Stimulated activated CD8-positive, alpha-beta memory T cell treated with anti-CD3 and anti-CD28 coated beads, Interleukin-12 subunit alpha, Interleukin-12 subunit beta, amount 100 ng/mL, for 24 hours (primary cell): ENCODE results near the gene IRAK3.
"Not testable (repeated sequence)": the region's sequence is repeated elsewhere in the genome, so short reads cannot be mapped to it uniquely, and the experiment has no call there.

ENCODE experiments used
- DNase-seq: peaks from one replicate; pipeline ENCODE4 v3.0.0-alpha.2; 2020; ENCODE audit errors: extremely low read depth

Gene IRAK3

GRCh38 chr12:66258011-66258410 is 69.0 kb downstream of the IRAK3 start:
- DNase-seq, result no peak

GRCh38 chr12:66262737-66263136 is 73.7 kb downstream of the IRAK3 start:
- no peak for DNase-seq

GRCh38 chr12:66268562-66268961 is 79.5 kb downstream of the IRAK3 start:
- DNase-seq, result no peak

- no peak for DNase-seq
Measured at GRCh38 chr12:66269142-66269541, 80.1 kb downstream of the IRAK3 start.

- DNase-seq, result no peak
Measured at GRCh38 chr12:66269757-66270383, 80.9 kb downstream of the IRAK3 start.

- no peak for DNase-seq
Measured at GRCh38 chr12:66270613-66271012, 81.6 kb downstream of the IRAK3 start.

GRCh38 chr12:66272650-66273049 is 83.6 kb downstream of the IRAK3 start:
- DNase-seq, result no peak

- no peak for DNase-seq
Measured at GRCh38 chr12:66273147-66273546, 84.1 kb downstream of the IRAK3 start.

GRCh38 chr12:66275040-66275439 is 86.0 kb downstream of the IRAK3 start:
- DNase-seq, result no peak

- no peak for DNase-seq
Measured at GRCh38 chr12:66279123-66279712, 90.2 kb downstream of the IRAK3 start.

- DNase-seq, result no peak
Measured at GRCh38 chr12:66280561-66280960, 91.5 kb downstream of the IRAK3 start.

GRCh38 chr12:66282244-66282643 is 93.2 kb downstream of the IRAK3 start:
- no peak for DNase-seq

GRCh38 chr12:66287275-66287674 is 98.3 kb downstream of the IRAK3 start:
- DNase-seq, result no peak

- no peak for DNase-seq
Measured at GRCh38 chr12:66288121-66288520, 99.1 kb downstream of the IRAK3 start.

- no peak for DNase-seq
Measured at GRCh38 chr12:66289485-66289884, 100.5 kb downstream of the IRAK3 start.

- DNase-seq, result no peak
Measured at GRCh38 chr12:66290716-66291200, 101.7 kb downstream of the IRAK3 start.

GRCh38 chr12:66296176-66296683 is 107.2 kb downstream of the IRAK3 start:
- DNase-seq, result no peak

GRCh38 chr12:66297080-66297479 is 108.1 kb downstream of the IRAK3 start:
- DNase-seq, result no peak

- no peak for DNase-seq
Measured at GRCh38 chr12:66297923-66298322, 108.9 kb downstream of the IRAK3 start.

GRCh38 chr12:66301944-66302826 is 113.2 kb downstream of the IRAK3 start, which contains the start of gene HELB:
Gene HELB (plus strand): TSS chr12:66302493. CDS start chr12:66302604, 111 bp downstream.
- peak; percentile 94 for DNase-seq

GRCh38 chr12:66302827-66303169 is 113.8 kb downstream of the IRAK3 start:
- no peak for DNase-seq

- DNase-seq, result not testable (repeated sequence)
Measured at GRCh38 chr12:66303316-66303804, 114.3 kb downstream of the IRAK3 start.
